GM19025 (cell line): ENCODE measurements around the gene SSPN.

ENCODE experiments used
- ATAC-seq: cut with Tn5 transposase; IDR thresholded peaks from one replicate; pipeline ENCODE4 v1.9.1; 2021; ENCODE audit warnings: mild to moderate bottlenecking, low read depth, moderate library complexity; ENCODE audit not compliant: unreplicated experiment

The SSPN gene

GRCh38 chr12:26279908-26280307 lies 84.5 kb downstream of the SSPN start:
- no peak for ATAC-seq

DNA sequence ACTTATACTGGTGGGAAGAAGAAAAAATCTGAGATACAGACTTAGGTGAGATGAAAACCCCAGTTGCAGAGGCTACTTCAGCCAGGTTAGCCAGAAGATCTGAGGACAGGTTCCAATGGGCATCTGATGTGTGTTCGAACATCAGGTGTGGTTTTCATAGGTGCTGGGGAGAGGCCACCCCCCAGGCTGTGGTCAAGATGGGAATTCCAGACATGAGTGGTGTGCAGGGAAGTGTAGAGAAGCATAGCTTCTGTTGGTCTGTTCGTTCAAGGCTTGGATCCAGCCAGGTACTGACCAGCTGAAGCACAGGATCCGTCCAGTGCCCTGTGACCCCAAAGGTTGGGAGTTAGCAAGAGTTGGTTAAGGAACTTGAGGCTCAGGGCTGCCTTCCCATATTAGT lies 85.5 kb downstream of the SSPN start:
- no peak for ATAC-seq

DNA sequence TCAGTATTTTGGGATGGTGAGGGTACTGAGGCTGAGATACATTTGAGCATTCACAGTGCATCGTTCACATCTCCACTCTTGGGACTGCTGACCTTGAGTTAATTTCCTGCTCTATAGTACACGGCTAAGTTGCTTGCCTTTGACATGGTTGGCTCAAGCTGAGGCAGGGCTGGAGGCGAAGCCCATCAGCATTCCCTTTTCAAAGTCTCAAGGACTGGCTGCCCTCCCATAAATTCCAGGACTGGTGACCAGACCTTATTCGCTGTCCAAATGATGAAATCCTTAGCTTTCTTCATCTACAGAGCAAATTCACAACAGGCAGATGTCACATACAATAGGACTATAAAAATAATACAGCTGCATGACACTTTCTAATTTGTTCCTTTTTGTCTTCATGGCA lies 85.9 kb downstream of the SSPN start:
- ATAC-seq: no peak

GRCh38 chr12:26282339-26282940 lies 87.1 kb downstream of the SSPN start:
- ATAC-seq: no peak

- peak; percentile 51 for ATAC-seq
Observed at GRCh38 chr12:26283046-26283445, 87.7 kb downstream of the SSPN start.

DNA sequence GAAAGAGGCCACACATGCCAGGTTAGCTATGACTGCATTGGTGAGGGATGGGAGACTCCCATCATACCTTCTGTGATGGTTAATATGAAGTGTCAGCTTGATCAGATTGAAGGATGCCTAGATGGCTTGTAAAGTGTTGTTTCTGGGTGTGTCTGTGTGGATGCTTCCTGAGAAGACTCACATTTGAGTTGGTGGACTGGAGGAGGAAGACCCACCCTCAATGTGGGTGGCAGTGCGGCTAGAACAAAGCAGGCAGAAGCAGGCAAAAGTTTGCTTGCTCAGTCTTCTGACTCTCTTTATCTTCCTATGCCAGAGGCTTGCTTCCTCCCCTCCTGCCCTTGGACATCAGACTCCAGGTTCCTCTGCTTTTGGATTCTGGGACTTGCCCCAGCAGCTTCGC lies 88.2 kb downstream of the SSPN start:
- ATAC-seq: no peak

GRCh38 chr12:26285401-26285800 lies 90.0 kb downstream of the SSPN start:
- no peak for ATAC-seq

DNA sequence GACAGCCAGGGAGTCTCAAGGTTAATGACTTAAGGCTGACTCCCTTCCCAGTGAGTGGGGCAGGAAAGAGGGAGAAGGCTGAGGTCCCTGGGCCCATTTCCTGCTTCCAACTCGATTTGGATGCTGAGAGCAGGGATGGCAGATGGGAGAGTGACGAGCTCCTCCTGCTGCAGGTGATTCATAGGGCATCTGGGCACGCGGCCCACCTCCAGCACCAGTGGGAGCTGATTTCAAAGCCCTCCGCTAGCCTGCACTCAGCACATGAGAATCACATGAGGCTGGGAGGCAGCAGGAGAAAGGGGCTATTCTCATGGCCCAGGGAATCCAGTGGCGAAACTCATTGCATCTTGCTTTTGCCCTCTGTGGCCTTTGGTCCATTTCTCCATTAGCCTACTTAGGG lies 90.8 kb downstream of the SSPN start:
- no peak for ATAC-seq

- no peak for ATAC-seq
Observed at GRCh38 chr12:26287671-26288381, 92.5 kb downstream of the SSPN start.

- no peak for ATAC-seq
Observed at GRCh38 chr12:26290565-26290964, 95.2 kb downstream of the SSPN start.

- ATAC-seq: no peak
Observed at GRCh38 chr12:26292596-26292995, 97.2 kb downstream of the SSPN start.

DNA sequence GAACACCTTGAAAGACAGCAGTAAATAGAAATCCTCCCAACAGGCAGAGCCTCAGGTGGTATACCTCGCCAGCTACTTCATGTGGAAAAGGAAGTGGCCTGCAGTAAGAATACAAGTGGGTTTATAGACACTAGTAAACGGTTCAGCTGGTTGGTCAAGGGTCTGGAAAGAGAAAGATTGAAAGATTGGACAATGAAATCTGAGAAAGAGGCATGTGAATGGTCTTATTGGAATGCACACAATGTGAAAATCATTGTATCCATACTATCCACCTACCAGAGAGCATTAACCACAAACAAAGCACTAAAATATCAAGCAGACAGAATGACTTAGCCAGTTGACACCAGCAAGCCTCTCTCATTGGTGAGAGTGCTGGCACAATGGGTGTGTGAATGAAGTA lies 98.2 kb downstream of the SSPN start:
- ATAC-seq: no peak

- no peak for ATAC-seq
Observed at GRCh38 chr12:26295001-26295400, 99.6 kb downstream of the SSPN start.

- ATAC-seq: no peak
Observed at GRCh38 chr12:26297396-26298070, 102.2 kb downstream of the SSPN start.

GRCh38 chr12:26298785-26299621 lies 103.6 kb downstream of the SSPN start:
- ATAC-seq: peak; percentile 99

DNA sequence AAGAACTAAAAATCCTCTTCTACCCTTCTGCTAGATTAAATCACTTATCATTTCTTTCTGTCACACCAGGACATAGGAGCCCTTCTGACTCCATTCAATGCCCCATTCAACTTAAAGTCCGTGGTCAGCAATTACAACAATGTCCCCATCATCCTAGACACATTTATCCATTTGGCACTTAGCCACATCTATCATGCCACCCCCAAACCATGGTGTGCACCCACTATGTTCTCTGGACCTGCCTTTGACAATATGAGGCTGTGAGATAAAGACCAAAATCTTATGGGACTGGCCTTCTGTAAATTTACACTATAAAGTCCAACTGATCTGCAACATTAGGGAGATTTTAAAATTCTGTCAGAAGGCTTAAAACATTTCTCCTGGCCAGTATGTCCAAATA lies 104.4 kb downstream of the SSPN start:
- no peak for ATAC-seq
